ENCODE measurements around the gene ZNF609.
A peak's percentile ranks its signal among the peaks of the same experiment; 100 is the strongest.
"Not testable (repeated sequence)": the region's sequence is repeated elsewhere in the genome, so short reads cannot be mapped to it uniquely, and the experiment has no call there.

The ZNF609 gene

DNA sequence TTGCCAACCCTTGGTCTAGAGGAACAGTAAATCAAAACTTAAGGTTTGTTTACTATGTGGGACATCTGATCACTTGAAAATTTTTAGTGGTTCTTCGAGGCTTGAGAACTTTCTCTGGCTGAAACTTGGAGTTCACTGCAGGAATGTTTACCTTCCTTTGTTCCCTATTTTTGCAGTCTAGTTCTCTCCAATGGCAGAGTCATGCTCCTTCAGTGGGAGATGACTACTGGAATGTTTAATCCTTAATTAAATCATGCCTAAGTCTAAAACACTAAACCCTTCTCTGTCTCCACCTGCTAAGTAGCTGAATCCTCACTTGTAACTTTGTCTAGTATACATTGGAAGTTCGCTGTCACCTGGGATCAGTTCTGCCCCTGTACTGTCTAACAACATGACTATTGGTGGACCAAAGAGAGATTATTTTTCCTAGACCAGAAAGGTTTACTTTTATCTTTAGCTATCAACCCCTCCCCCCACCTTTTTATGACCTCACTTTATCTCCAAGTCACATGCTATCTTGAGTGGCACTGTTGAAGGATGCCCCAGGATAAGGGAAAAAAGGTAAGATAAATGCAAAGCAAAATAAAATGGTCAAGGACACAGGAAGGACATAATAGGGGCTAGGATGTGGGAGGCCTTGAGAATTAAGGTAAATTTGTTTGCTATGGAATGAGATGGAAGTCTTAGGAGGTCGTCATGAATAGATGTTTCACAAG lies 1.2 kb upstream of the ZNF609 start:
- DNase-seq: no peak

DNA sequence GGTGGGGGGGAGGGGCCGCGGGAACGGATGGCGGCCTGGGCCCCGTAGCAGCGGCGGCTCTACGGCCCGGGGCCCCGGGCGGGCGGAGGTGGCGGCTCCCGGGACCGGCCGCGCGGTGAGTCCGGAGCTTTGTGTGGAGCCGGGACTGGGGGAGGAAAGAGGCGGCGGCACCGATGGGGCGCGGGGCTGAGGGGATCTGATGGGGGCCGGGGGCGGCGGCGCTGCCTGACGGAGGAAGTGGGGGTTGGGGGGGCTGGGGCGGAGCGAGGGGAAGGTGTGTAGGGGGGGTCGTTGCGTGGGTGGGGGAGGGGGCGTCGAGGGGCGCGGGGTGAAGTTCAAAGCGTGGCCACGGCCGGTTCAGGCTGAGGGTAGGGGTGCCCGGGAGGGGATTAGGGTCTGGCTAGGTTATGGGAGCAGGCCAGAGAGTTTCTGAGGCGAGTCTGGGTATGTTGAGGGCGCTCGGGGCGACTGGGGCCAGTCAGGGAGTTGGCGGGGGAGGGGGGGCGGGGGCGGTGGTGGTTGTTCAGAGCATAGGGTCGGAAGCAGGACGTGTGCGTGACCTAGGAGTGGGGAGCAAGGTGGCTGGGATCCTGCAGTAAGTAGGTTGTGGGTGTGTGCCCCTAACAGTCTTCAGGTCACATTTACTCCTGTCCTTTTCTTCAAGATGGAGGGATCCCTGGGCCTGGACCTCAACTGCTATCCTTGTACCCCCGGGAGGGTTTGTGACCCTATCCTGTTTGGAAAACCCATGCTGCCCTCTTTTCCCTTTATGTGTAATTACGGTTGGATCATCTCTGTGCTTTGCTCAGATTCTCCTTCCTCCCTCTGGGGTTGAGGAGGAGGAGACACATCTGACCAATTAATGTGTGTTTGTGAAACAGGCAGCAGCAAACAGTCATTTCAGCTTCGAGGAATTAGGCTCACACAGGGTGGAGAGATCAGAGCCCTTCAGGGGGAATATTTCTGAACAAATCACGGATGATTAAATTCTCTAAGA lies 644 bp downstream of the ZNF609 start:
- peak in 1 of 2 experiments; percentile 27 for DNase-seq

DNA sequence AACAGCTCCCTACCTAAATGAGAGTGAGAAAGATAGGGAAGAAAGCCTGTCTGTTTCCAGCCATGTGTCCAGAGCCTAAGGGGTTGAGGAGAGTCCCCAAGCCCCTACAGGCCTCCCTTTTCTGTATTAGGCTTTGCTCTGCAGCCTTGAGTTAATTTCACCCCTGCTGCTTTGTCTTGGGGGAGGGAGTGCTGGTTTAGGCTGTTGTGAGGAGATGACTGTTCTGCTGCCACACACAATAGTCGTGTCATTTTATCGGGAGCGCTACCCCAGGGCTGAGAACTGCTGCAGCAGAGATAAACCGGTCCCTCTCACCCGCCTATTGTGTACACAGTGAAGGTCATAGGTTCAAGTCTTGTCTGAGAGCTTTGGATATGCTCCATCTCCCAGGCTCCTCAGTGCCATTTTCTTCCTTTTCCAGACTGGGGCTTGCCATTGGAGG lies 1.4 kb downstream of the ZNF609 start:
- peak; percentile 27 to 39 for DNase-seq

DNA sequence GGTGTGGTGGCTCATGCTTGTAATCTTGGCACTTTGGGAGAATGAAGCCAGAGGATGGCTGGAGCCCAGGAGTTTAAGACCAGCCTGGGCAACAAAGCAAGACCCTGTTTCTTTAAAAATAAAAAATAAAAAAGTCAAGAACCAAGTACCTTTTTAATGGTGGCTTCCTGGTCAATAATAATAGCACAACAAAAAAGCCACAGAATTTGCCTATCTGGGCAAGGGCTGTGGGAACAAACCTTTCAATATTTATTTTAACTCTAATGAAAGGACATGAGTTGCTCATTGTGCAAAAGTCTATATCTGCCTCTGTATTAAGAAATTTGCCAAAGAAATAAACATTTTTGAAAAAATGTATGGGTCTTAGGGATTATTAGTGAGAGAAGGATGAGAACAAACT lies 2.1 kb downstream of the ZNF609 start:
- no peak for DNase-seq

DNA sequence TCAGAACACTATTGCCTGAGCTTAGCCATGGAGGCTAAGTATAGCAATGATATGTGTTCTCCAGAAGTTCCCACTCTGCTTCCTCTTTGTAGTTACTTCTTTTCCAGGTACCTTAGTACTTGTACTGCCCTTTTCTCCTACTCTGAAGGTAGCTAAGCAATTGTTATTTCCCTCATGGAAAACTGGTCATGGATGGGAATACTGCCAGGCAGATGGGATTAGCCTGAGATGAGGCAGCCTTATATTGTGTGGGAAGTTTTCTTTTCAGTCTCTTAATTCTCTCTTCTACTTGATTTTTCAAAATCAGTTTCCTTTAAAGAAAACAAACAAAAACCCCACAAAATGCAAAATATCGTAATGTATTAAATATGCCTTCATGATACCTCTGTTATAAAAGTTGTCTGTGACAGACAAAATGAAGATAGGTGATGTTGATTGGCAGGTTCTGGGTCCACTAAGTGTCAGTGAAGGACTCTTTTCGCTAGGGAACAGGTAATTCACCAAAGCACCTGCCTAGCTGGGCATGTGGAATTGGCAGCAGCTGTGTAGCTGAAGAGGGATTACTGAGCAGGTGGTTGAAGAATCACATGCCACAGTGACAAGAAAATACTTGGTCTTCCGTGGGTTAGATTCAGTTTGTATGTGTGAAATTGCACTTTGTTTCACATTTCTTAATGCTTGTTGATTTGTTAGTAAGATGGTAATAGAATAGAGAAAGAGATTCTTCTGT lies 4.1 kb downstream of the ZNF609 start:
- DNase-seq: peak; percentile 44 to 46

DNA sequence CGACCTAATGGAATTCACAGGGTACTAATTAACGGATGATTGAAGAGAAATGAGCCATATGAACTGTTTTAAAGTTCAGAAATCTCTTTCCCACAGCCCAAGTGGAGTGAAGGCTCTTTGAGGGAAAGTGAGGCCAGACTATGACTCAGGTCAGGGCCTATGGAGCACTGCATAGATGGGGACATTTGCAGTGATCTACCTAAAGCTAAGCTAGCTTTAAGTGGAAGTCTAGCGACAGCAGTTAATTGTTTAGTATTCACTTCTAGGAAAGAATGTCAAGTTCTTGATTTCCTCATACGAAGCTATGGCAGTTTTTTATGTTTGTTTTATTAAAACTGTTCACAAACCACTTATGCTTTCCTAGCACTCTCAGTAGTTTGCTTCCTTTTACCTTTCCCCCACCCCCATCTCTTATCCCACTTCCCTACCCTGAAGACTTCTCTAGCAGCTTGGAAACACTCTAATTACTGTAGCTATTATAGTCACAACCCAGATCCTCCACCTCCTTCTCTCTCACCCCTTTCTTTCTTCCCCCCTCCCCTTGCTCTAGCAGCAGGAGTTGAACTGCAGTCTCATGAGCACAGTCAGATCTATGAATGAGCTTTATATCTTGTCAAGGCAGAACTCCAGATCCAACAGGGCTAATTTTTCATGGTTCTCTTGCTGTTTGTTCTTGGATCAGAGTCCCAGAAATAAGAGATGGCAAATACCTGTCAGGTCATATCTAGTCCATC lies 6.2 kb downstream of the ZNF609 start:
- DNase-seq: no peak

DNA sequence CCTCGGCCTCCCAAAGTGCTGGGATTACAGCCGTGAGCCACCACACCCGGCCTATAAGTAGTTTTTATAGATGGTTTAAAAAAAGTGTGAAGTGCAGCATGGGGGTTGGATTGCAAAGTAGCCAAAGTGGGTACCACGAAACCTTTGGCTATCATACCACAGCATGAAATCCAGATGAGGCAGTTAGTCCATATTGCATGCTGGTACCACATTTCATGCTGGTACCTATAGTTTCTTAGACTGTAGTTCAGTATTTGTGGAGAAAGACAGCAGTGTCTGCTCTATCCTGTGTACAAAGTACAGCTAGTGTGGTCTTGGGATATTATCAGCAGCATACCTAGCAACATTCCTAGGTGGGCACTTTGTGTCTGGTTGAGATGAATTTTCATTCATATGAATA lies 11.8 kb downstream of the ZNF609 start:
- DNase-seq: no peak

DNA sequence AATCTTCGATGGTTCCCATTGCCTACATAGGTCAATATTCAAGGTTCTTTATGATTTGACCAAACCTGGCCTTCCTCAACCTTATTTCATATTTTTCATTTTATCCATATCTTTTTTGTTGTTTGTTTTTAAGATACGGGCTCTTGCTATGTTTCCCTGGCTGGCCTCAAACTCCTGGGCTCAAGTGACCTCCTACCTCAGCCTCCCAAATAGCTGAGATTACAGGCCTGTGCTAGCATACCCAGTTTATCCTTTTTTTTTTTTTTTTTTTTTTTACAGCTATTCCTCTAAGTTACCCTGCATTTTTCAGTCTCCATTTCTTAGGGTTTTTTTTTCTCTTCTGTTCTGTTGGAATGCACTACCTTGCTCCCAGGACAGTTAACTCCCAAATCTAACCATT lies 14.5 kb downstream of the ZNF609 start:
- DNase-seq: no peak

DNA sequence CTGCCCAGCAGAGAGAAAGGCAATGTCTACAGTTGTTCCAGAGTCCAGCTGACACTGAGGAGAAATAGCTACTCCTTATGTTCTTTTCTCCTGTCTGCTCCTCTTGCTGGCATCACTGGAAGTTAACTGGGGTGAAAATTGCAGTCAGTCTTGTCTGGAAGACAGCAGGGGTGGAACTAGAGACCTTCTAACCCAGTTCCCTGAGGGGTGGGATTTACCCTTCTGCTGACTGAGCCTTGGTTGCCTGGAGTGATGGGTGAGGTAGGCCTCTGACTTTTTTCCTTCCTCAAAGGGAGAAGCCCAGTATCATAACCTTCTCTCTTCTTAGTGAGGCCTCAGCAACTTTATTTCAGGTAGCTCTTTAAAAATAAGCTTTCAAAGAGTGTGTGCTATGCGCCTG lies 16.2 kb downstream of the ZNF609 start:
- no peak for DNase-seq

DNA sequence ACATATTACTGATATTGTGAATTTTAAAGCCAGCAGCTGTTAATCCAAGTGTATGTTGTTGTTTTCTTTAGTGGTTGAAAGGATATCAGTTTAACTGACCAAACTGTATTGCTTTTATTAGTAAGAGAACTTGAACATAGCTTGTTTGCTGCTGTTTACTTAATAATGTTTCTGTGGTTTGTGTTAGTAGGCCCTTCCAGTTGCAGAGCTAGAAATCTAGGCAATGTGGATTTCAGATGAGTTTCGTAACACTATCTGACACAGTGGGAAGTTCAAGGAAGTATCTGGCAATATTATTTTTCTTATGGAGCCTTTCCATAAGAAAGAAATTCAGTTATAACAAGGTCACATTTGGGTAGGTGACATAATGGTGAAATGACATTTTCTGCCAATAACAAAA lies 18.5 kb downstream of the ZNF609 start:
- no peak for DNase-seq

DNA sequence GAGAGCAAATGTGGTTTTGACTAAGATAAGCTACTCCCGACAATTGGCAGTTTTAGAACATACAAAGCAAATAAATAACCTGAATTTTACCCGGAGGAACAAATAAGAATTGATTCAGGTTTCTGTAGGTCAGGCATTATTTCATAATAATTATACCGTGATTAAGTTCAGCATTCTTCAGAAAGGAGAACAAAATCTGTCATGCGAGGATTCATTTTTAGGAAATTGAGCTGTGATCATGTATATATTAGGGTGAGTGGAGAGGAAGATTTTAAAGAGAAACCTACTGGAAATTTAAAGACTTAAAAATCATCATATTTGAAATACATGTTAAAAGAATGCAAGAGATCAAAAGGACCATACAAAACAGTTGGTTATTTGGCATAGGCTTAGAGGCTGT lies 20.5 kb downstream of the ZNF609 start:
- no peak for DNase-seq

DNA sequence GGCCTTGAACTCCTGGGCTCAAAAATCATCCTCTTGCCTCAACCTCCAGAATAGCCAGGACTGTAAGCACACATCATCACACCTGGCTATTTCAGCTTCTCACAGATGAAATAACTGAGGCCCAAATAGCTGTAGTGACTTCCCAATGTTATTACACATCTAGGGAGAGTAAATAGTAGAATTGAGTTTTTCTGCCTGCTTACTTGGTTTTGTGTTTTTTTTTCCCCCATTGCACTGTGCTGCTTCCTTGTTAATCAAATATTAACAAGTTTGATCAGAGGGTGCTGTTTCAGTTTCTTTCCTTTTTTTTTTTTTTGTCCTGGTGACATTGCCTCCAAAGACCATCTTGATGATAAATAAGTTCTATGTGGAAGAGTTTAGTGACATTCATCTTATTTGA lies 23.4 kb downstream of the ZNF609 start:
- DNase-seq: no peak

DNA sequence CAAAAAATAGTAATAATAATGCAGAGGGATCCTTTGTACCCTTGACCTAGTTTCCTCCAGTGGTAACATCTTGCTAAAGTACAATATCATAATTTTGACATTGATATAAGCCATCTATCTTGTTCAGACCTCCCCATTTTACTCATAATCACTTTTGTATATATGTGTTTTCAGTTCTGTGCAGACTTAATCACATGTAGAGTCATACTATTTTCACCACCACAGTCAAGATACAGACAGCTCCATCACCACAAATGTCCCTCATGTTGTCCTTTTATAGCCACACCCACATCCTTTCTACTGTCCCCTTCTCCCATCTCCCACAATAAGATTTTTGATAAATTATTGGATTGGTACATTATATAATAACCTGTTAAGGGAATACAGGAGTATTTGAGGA lies 25.4 kb downstream of the ZNF609 start:
- DNase-seq: no peak

DNA sequence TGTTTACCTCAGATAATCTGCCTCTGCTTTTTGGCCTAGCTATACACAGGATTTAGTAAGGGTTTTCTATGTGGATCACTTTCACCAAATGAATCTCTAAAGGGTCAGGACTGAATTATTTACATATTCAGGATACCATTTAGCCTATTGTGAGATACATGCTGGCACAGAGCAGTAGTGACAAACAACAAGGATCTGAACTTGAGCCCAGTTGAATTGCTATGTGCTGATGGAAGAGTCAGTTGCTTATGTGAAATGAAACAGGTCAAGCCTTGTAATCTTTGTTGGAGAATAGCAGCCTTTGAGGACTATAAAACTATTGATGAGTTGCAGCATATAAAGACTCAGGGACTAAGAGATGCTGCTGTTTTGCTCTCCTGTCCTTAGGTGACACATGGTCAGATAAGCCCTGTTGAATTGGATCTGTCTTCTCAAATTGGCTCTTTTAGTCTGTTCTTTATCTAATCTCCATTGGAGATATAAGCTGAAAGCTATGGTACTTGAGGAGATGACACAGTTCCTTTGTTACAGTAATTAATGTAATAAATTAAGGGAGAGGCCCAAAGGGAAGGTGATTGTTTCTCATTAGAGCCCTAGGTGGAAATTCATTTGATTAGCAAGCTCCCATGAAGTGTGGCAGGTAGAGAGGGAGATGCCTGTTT lies 30.4 kb downstream of the ZNF609 start:
- no peak for DNase-seq

DNA sequence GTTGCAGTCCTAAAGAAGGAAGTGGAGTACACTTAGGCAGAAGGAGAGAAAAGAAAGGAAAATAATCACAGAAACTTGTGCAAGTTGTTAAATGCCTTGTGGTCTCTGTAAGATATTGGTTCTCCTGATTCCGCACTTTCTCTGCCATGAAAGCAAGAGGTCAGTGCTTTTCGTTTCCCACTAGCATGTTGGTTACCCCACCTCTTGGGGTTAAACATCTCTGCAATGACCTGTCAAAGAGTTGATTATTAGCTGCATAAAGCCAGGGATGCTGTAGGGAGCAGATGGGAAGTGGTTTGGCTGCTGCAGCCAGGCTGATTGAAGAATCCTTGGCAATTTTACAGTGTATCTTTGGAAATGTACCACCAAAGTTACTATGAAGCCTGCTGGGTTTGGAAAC lies 33.3 kb downstream of the ZNF609 start:
- no peak for DNase-seq

DNA sequence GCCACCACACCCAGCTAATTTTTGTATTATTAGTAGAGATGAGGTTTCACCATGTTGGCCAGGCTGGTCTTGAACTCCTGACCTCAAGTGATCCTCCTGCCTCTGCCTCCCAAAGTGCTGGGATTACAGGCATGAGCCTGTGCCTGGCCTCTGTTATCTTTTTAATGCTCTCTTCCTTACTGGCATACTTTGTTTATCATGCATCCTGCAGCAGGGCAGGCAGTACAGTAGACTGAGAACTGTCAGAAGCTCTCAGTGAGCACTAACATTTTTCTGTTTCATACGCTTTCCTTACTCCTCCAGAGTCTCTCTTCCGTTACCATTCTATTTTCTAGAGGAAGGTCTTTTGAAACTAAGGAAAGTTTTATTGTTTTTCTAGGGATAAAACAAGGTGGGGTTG lies 35.6 kb downstream of the ZNF609 start:
- DNase-seq: not testable (repeated sequence)

DNA sequence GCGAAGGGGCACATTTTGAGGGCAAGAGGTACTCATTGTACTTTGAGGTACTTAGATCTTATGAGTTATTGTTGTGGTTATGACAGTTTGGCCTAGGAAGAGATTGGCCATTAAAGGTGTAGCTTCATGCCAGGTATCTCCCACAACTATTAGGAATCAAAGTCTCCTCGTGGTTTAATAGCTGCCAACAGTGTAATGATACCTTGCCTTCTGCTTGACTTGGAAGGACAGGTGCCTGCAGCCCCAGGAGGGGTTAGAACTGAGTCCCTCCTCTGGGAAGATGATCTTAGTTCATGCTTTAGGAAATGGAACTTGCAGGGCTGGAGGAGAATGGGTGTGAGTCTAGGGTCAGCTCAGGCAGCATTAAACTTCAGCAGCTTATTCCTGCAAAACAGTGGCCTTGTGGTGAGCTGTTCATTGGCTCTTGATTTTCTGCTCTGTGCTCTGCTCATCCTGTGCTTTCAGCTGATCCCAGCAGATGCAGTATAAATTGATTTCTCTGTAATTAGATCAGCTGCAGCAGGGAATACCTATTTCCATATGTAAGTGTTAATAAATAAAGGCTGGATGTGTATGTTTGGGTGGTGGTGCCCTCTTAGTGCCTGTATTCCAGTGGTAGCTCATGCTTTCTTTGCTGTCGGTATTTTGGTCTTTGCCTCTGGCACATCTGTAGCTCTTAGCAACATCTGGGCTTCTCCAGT lies 40.5 kb downstream of the ZNF609 start:
- DNase-seq: no peak

DNA sequence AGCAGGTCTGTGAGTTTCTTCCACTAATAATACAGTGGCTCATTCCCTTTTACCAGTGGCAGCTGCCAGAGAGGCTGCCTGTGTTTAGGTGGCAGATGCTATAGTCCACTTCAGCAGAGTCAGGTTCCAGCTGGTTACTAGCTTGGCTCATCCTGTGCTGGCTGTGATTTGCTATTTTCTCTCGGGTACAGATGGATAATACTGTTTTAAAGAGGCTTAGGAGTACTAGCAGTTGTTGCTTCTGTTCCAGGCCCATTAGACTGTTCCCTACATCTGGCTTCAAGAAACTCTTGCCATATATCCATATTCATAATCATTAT lies 41.0 kb downstream of the ZNF609 start:
- no peak for DNase-seq

DNA sequence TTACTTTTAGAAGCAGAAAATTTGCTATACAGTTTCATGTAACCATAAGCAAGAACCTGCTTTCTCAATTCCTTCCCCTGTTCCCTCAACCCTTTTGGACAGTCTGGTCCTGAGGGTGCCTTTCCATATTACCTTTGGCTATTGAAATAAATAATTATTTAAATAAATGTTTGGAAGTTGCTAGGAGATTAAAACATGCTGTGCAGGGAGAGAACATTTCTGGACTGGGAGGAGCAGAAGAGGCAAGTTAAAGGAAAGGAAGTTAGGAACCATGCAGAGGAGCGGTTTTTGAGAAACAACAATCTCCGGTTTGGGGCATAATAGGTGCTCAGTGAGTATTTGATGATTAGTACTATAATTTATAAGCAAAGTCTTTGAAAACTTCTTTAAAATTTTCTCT lies 41.8 kb downstream of the ZNF609 start:
- DNase-seq: no peak

DNA sequence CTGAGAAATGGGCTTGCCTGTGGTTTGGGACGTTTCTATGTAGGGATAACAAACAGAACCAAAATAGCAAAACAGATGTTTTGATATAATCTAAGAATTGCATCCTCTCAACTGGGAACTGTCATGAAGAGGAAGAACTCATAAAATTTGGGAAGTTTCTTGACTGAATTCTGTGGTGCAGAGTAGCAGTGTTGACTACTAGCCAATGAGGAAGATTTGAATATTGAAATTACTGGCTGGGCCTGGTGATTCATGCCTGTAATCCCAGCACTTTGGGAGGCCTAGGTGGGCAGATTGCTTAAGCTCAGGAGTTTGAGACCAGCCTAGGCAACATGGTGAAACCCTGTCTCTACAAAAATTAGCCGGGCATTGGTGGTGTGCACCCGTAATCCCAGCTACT lies 42.2 kb downstream of the ZNF609 start:
- DNase-seq: no peak

DNA sequence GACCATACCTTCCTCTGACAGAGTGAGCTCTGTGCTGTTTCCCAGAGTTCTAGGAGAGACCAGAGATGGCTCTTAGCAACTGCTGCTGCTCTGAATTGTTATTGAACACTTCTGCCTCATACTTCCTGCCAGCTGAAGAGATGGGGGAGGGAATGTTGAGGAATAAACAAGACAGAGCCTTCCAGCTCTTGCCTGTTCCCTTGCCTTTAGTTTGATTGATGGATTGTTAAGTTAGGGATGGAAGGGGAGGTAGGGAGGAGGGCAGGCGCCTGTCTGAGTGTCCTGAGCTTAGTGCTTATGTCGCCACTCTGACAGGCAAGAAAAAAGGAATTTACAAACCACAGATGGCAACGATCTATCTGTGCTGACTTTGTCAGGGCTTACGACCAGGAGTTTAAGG lies 42.8 kb downstream of the ZNF609 start:
- DNase-seq: no peak

DNA sequence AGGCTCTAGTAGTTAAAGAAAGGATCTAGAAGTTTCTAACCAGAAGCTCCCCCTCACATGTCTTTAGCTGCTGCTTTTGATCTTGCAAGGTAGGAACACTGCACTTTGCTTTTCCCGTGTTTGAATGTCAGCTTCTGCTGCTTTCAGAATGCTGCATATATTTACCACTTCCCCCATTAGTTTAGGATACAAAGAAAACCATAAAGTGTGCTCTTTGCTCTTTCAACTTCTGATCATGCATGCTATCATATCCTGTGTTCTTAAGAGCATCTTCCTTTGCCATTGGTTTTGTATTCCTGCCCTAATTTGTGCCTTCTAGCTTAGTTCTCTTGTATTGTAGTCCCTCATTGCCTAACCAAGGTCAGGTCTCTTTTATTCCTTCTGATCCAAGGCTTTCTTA lies 43.3 kb downstream of the ZNF609 start:
- no peak for DNase-seq

All from NCI-H187 (cell line).